ENCODE results near the gene ZNF415. TPM values are rescaled to one million over a fixed set of nuclear protein-coding genes. Genes with fewer than 3 reads are reported as not detected.

ZNF415 gene
- 8.1 TPM for total RNA-seq
- polyA plus RNA-seq = 9.1 TPM
- long read RNA-seq, donor 1 = 0 reads
- long read RNA-seq, donor 2, partial matches to known transcripts = 0 of 1 reads
- long read RNA-seq, donor 2, other reads (novel, unspliced or antisense) = 0 of 1 reads
- long read RNA-seq, donor 3, partial matches to known transcripts = 0 of 1 reads
- long read RNA-seq, donor 3, other reads (novel, unspliced or antisense) = 0 of 1 reads
- long read RNA-seq, donor 4, partial matches to known transcripts = 0 of 1 reads
- long read RNA-seq, donor 4, other reads (novel, unspliced or antisense) = 0 of 1 reads
- long read RNA-seq, donor 5, partial matches to known transcripts = 0 of 2 reads
- long read RNA-seq, donor 5, other reads (novel, unspliced or antisense) = 0 of 2 reads
- long read RNA-seq, donor 6 = 0 reads
- long read RNA-seq, donor 7, partial matches to known transcripts = 0 of 3 reads
- long read RNA-seq, donor 7, other reads (novel, unspliced or antisense) = 0 of 3 reads
- long read RNA-seq, donor 8 = 0 reads
- long read RNA-seq, donor 9 = 0 reads
- long read RNA-seq, donor 10, partial matches to known transcripts = 6 of 7 reads
- long read RNA-seq, donor 10, other reads (novel, unspliced or antisense) = 0 of 7 reads

- 2% methylated on average over 51 of the region's 51 CpGs for WGBS
- H3K4me3 ChIP-seq (ENCODE audit: low read length in 2 of 2) = peak within 1 kb of the TSS; percentile 42 to 78
- no peaks in the 10 kb centered on the region for H3K27me3 ChIP-seq (ENCODE audit: control insufficient read depth in 2 of 2, insufficient read depth in 1 of 2, low read length in 1 of 2)
Observed at GRCh38 chr19:53132141-53132991, at the start of gene ZNF415. Gene ZNF415 (minus strand): TSS chr19:53132910. CDS start chr19:53122676, 10,234 bp downstream.

GRCh38 chr19:53182202-53182601, 49.5 kb upstream of the ZNF415 start:
- no peaks in the 10 kb centered on the region for H3K27me3 ChIP-seq (ENCODE audit: control insufficient read depth in 2 of 2, insufficient read depth in 1 of 2, low read length in 1 of 2)
- H3K4me1 ChIP-seq (ENCODE audit: control insufficient read depth in 2 of 2, insufficient read depth in 2 of 2, low read length in 2 of 2) = no peaks in the 10 kb centered on the region
- 96% methylated on average over 10 of the region's 10 CpGs for WGBS
- H3K27ac ChIP-seq (ENCODE audit: low read depth in 1 of 2, low read length in 1 of 2) = no peak overlapping the region
- no peak overlapping the region for H3K4me3 ChIP-seq (ENCODE audit: low read length in 2 of 2)
- no peak for DNase-seq (ENCODE audit: low read depth in 6 of 9, low spot score in 9 of 9)
- peaks cover 0 to 7% of the 10 kb centered on the region in 2 donors for H3K9me3 ChIP-seq (ENCODE audit: control insufficient read depth in 2 of 2, insufficient read depth in 1 of 2, low read length in 1 of 2)
- H3K36me3 ChIP-seq (ENCODE audit: control insufficient read depth in 2 of 2, insufficient read depth in 2 of 2, low read length in 1 of 2) = peaks cover 0 to 10% of the 10 kb centered on the region in 2 donors

More at GRCh38 chr19:53132141-53132991, at the start of gene ZNF415:
- Histone ChIP-seq H3K4me1 (ENCODE audit: control insufficient read depth in 2 of 2, insufficient read depth in 2 of 2, low read length in 2 of 2) (peaks cover 3 to 11% of the 10 kb centered on the region in 2 donors), H3K9me3 (ENCODE audit: control insufficient read depth in 2 of 2, insufficient read depth in 1 of 2, low read length in 1 of 2) (no peaks in the 10 kb centered on the region), H3K27ac (ENCODE audit: low read depth in 1 of 2, low read length in 1 of 2) (no peak within 1 kb of the TSS), H3K36me3 (ENCODE audit: control insufficient read depth in 2 of 2, insufficient read depth in 2 of 2, low read length in 1 of 2) (no peaks in the 10 kb centered on the region)
- DNase-seq (ENCODE audit: low read depth in 6 of 9, low spot score in 9 of 9) = peak; percentile 2 to 81 (median 59)

GRCh38 chr19:53177986-53178385, 45.3 kb upstream of the ZNF415 start:
- Histone ChIP-seq H3K4me3 (ENCODE audit: low read length in 2 of 2) (no peak overlapping the region), H3K27me3 (ENCODE audit: control insufficient read depth in 2 of 2, insufficient read depth in 1 of 2, low read length in 1 of 2) (no peaks in the 10 kb centered on the region), H3K4me1 (ENCODE audit: control insufficient read depth in 2 of 2, insufficient read depth in 2 of 2, low read length in 2 of 2) (no peaks in the 10 kb centered on the region), H3K9me3 (ENCODE audit: control insufficient read depth in 2 of 2, insufficient read depth in 1 of 2, low read length in 1 of 2) (peaks cover under 1 to 2% of the 10 kb centered on the region in 2 donors), H3K27ac (ENCODE audit: low read depth in 1 of 2, low read length in 1 of 2) (no peak overlapping the region), H3K36me3 (ENCODE audit: control insufficient read depth in 2 of 2, insufficient read depth in 2 of 2, low read length in 1 of 2) (peaks cover 0 to 10% of the 10 kb centered on the region in 2 donors)
- DNase-seq (ENCODE audit: low read depth in 6 of 9, low spot score in 9 of 9) = no peak
- WGBS = 96% methylated on average over 5 of the region's 5 CpGs

GRCh38 chr19:53172889-53173288, 40.2 kb upstream of the ZNF415 start:
- Histone ChIP-seq H3K36me3 (ENCODE audit: control insufficient read depth in 2 of 2, insufficient read depth in 2 of 2, low read length in 1 of 2) (no peaks in the 10 kb centered on the region), H3K27me3 (ENCODE audit: control insufficient read depth in 2 of 2, insufficient read depth in 1 of 2, low read length in 1 of 2) (no peaks in the 10 kb centered on the region), H3K4me3 (ENCODE audit: low read length in 2 of 2) (no peak overlapping the region), H3K9me3 (ENCODE audit: control insufficient read depth in 2 of 2, insufficient read depth in 1 of 2, low read length in 1 of 2) (peaks cover 0 to 2% of the 10 kb centered on the region in 2 donors), H3K4me1 (ENCODE audit: control insufficient read depth in 2 of 2, insufficient read depth in 2 of 2, low read length in 2 of 2) (no peaks in the 10 kb centered on the region), H3K27ac (ENCODE audit: low read depth in 1 of 2, low read length in 1 of 2) (no peak overlapping the region)
- DNase-seq (ENCODE audit: low read depth in 6 of 9, low spot score in 9 of 9) = no peak
- 86% methylated on average over 4 of the region's 4 CpGs for WGBS

GRCh38 chr19:53165691-53166091, 33.0 kb upstream of the ZNF415 start:
- H3K4me3 ChIP-seq (ENCODE audit: low read length in 2 of 2) = no peak overlapping the region
- DNase-seq (ENCODE audit: low read depth in 6 of 9, low spot score in 9 of 9) = no peak
- no peaks in the 10 kb centered on the region for H3K4me1 ChIP-seq (ENCODE audit: control insufficient read depth in 2 of 2, insufficient read depth in 2 of 2, low read length in 2 of 2)
- peaks cover 2 to 23% of the 10 kb centered on the region in 2 donors for H3K9me3 ChIP-seq (ENCODE audit: control insufficient read depth in 2 of 2, insufficient read depth in 1 of 2, low read length in 1 of 2)
- 98% methylated on average over 3 of the region's 3 CpGs for WGBS
- H3K27me3 ChIP-seq (ENCODE audit: control insufficient read depth in 2 of 2, insufficient read depth in 1 of 2, low read length in 1 of 2) = no peaks in the 10 kb centered on the region
- H3K36me3 ChIP-seq (ENCODE audit: control insufficient read depth in 2 of 2, insufficient read depth in 2 of 2, low read length in 1 of 2) = peaks cover 0 to 3% of the 10 kb centered on the region in 2 donors
- H3K27ac ChIP-seq (ENCODE audit: low read depth in 1 of 2, low read length in 1 of 2) = no peak overlapping the region

- Histone ChIP-seq H3K4me1 (ENCODE audit: control insufficient read depth in 2 of 2, insufficient read depth in 2 of 2, low read length in 2 of 2) (peaks cover 9 to 10% of the 10 kb centered on the region in 2 donors), H3K27ac (ENCODE audit: low read depth in 1 of 2, low read length in 1 of 2) (no peak overlapping the region), H3K27me3 (ENCODE audit: control insufficient read depth in 2 of 2, insufficient read depth in 1 of 2, low read length in 1 of 2) (no peaks in the 10 kb centered on the region), H3K4me3 (ENCODE audit: low read length in 2 of 2) (no peak overlapping the region), H3K36me3 (ENCODE audit: control insufficient read depth in 2 of 2, insufficient read depth in 2 of 2, low read length in 1 of 2) (peaks cover 0 to 3% of the 10 kb centered on the region in 2 donors), H3K9me3 (ENCODE audit: control insufficient read depth in 2 of 2, insufficient read depth in 1 of 2, low read length in 1 of 2) (peaks cover 2 to 22% of the 10 kb centered on the region in 2 donors)
- no peak for DNase-seq (ENCODE audit: low read depth in 6 of 9, low spot score in 9 of 9)
- 79% methylated on average over 3 of the region's 3 CpGs for WGBS
Observed at GRCh38 chr19:53161123-53161522, 28.4 kb upstream of the ZNF415 start.

GRCh38 chr19:53160350-53160749, 27.6 kb upstream of the ZNF415 start:
- peaks cover 9 to 10% of the 10 kb centered on the region in 2 donors for H3K4me1 ChIP-seq (ENCODE audit: control insufficient read depth in 2 of 2, insufficient read depth in 2 of 2, low read length in 2 of 2)
- H3K36me3 ChIP-seq (ENCODE audit: control insufficient read depth in 2 of 2, insufficient read depth in 2 of 2, low read length in 1 of 2) = no peaks in the 10 kb centered on the region
- H3K4me3 ChIP-seq (ENCODE audit: low read length in 2 of 2) = no peak overlapping the region
- no peak overlapping the region for H3K27ac ChIP-seq (ENCODE audit: low read depth in 1 of 2, low read length in 1 of 2)
- H3K27me3 ChIP-seq (ENCODE audit: control insufficient read depth in 2 of 2, insufficient read depth in 1 of 2, low read length in 1 of 2) = no peaks in the 10 kb centered on the region
- no peak for DNase-seq (ENCODE audit: low read depth in 6 of 9, low spot score in 9 of 9)
- WGBS = 98% methylated on average over 3 of the region's 3 CpGs
- H3K9me3 ChIP-seq (ENCODE audit: control insufficient read depth in 2 of 2, insufficient read depth in 1 of 2, low read length in 1 of 2) = peaks cover 1 to 22% of the 10 kb centered on the region in 2 donors

GRCh38 chr19:53158119-53158656, 25.5 kb upstream of the ZNF415 start:
- H3K27me3 ChIP-seq (ENCODE audit: control insufficient read depth in 2 of 2, insufficient read depth in 1 of 2, low read length in 1 of 2) = no peaks in the 10 kb centered on the region
- H3K4me1 ChIP-seq (ENCODE audit: control insufficient read depth in 2 of 2, insufficient read depth in 2 of 2, low read length in 2 of 2) = peaks cover 9 to 10% of the 10 kb centered on the region in 2 donors
- H3K9me3 ChIP-seq (ENCODE audit: control insufficient read depth in 2 of 2, insufficient read depth in 1 of 2, low read length in 1 of 2) = peaks cover 1 to 16% of the 10 kb centered on the region in 2 donors
- 2% methylated on average over 41 of the region's 41 CpGs for WGBS
- H3K27ac ChIP-seq (ENCODE audit: low read depth in 1 of 2, low read length in 1 of 2) = no peak overlapping the region
- DNase-seq (ENCODE audit: low read depth in 6 of 9, low spot score in 9 of 9) = peak in 5 of 9 donors; percentile 4 to 51 (median 20)
- H3K4me3 ChIP-seq (ENCODE audit: low read length in 2 of 2) = peak overlapping the region; percentile 56 to 67
- peaks cover 0 to 6% of the 10 kb centered on the region in 2 donors for H3K36me3 ChIP-seq (ENCODE audit: control insufficient read depth in 2 of 2, insufficient read depth in 2 of 2, low read length in 1 of 2)
